GM18505 (cell line): ENCODE results near the gene SCRT2.

Source experiments
- ATAC-seq: cut with Tn5 transposase; IDR thresholded peaks from one replicate; pipeline ENCODE4 v1.9.1; 2021; ENCODE audit not compliant: unreplicated experiment
- POLR2A ChIP-seq: IDR thresholded peaks from 4 replicates; pipeline ENCODE4 v1.6.1; 2011; ENCODE audit warnings: borderline replicate concordance; ENCODE audit not compliant: insufficient read depth, insufficient read length; ENCODE audit errors: extremely low read depth

SCRT2 gene

GRCh38 chr20:673603-674001 is 2.0 kb downstream of the SCRT2 start:
- ATAC-seq = no peak
- TF ChIP-seq POLR2A = no peak

DNA sequence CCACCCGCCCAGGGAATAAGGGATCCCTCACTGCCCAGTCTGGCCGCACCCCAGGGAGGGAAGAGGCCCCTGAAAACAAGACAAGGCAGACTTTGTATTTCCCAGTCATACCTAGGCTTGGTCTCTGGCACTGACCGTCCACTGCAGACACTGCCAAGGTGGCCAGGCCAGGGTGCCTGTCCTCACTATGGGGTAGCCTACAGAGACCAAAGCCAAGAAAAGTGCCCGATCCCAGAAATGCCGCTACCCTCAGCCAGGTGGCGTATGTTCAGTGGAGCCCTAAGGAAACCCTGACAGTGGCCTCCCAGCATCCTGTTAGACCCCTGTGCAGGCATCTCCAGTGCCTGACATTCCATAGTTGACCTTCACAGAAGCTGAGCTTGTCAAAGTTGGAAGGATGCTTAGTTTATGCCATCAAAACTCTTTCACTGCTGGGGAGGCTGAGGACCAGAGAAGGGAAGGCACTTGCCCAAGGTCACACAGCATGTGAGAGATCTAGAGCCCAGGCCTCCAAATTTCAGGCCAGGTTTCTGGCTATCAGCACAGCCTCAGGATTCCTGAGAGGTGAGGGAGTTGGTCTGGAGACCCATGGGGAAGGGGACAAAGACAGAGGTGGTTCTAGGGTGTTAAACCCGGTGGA is 2.5 kb downstream of the SCRT2 start:
- no peak for ATAC-seq
- no peak for TF ChIP-seq POLR2A

DNA sequence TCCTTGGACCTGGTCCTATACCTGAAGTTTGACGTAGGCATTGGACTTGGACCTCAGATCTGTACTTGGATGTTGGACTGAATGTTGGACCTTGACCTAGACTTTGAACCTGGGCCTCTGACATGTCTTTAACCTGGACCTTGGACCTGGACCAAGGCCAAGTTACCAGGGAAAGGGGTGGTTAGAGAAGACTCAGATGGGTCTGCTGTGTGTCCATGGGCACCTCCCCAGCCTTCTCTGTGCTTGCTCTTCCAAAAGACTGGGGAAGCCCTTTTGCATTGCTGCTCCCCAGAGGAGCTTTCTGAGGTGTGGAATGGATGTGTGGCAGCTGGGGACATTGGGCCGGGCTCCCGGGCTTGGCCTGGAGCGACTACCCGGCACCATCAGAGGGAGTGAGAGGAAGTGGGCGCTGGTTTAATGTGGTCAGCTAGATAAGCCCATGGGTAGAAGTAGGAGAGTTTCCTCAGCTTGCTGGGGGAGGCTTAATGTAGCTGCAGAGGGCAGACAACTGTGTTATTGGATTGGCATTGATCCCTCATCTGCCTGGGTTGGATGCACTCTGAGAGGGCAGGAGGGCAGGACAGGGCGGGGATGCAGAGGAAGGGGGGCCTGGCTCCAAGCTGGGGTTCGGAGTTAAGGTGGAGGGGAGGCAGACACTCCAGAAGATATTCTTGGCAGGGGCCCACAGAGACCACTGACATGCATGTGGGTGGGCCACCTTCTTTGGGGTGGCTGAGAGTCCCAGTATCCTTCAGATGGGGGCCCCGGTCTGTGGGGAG is 4.2 kb downstream of the SCRT2 start:
- no peak for TF ChIP-seq POLR2A
- no peak for ATAC-seq

DNA sequence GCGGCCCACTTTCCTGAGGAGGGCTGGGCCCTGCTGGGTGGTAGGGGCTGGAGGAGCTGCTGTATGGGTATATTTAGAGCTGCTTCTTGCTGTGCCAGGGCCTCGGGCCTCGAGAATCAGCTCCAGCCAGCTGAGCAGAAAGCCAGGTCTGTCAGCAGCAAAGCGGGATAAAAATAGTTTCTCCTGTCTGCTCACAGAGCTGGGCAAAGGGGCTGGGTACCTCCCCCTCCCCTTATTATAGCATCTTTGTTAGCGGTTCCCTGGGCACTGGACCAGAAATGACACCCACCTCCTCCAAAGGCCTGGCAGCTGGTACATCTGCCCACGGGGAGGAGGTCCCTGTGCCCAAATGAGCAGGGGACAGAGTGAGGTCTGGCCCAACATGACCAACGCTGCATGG is 6.0 kb downstream of the SCRT2 start:
- no peak for ATAC-seq
- no peak for TF ChIP-seq POLR2A

DNA sequence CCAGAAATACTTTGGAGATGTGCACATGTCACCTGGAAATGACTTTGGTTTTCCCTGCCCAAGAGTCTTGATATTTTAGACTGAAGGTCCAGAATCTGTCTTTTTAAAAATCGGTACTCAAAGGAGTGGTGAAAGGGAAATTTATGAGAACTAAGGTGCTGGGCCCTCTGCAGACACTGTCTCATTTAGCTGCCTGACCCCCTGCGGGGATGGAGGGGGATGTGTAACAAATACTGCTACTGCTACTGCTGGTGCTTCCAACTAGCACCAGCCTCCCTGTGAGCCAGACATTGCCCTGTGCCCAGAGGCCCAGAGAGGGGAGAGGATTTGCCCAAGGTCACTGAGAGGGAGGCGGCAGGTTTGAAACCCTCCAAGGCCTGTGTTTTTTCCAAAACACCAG is 7.0 kb downstream of the SCRT2 start:
- TF ChIP-seq POLR2A = no peak
- no peak for ATAC-seq

GRCh38 chr20:668050-668449 is 7.6 kb downstream of the SCRT2 start:
- no peak for ATAC-seq
- TF ChIP-seq POLR2A = no peak

GRCh38 chr20:667351-668034 is 8.1 kb downstream of the SCRT2 start:
- no peak for TF ChIP-seq POLR2A
- no peak for ATAC-seq

DNA sequence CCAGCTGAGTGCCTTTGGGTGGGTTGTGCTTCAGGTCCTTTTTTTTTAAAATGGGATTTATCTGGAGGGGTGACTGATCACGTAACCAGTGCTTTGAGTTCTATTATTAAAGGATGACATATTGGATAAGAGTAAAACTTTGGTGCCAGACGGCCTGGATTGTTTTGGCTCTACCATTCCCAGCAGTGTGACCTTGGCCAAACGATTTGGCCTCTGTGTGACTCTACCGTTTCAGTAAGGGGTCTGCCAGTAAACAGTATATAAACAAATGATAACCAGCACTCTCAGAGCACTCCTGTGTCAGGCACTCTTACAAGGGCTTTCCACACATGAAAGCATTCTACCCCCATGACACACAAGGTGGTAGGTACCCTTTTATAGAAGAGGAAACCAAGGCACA is 8.7 kb downstream of the SCRT2 start:
- no peak for ATAC-seq
- TF ChIP-seq POLR2A = no peak

GRCh38 chr20:665276-665675 is 10.3 kb downstream of the SCRT2 start:
- ATAC-seq = no peak
- TF ChIP-seq POLR2A = no peak

DNA sequence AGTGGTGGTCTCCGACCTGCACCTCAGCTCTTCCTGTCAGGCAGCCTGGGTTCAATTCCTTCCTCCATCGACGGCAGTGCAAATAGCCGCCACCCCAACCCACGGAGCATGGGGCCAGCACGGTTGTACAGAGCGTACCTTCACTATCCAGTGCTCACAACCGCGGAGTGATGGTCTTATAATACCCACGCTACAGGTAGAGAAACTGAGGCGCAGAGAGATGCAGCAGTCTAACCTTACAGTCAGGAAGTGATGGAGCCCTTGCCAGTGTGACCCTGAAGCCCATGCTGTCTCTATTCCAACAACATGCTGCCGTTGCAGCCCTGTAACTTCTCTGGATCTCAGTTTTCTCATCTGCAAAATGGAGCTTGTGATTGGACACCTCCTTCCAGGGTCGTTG is 11.0 kb downstream of the SCRT2 start:
- ATAC-seq = no peak
- TF ChIP-seq POLR2A = no peak

- TF ChIP-seq POLR2A = no peak
- ATAC-seq = no peak
Measured at GRCh38 chr20:664151-664550, 11.5 kb downstream of the SCRT2 start.

DNA sequence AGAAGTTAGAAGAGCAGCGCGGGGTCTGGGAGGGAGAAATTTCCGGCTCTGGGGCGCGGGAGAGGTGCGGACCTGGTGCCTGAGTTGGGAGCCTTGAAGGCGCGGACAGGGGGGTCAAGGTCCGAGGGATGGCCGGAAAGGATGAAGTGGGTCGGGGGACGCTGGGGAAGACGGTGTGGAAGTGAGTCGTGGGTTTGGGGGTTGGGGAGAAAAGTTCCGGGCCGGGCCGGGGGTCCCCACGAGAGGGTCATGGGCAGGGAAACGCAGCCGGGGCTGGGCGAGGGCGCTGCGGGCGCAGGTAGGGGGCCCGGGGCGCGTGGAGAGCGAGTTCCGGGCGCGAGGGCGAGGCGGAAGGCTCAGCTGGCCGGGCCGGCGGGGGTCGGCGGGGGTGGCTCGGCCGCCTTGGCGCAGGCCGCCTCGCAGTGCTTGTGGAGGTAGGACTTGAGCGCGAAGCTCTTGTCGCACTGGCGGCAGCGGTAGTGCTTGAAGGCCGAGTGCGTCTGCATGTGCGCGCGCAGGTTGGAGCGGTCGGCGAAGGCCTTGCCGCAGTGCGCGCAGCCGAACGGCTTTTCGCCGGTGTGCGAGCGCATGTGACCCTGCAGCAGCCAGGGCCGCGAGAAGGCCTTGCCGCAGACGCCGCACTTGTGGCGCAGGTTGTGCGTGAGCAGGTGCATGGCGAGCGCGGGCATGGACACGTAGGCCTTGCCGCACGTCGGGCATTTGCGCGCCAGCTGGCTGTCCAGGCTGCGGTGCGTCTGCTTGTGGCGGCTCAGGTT is 12.1 kb downstream of the SCRT2 start:
- TF ChIP-seq POLR2A = no peak
- no peak for ATAC-seq

DNA sequence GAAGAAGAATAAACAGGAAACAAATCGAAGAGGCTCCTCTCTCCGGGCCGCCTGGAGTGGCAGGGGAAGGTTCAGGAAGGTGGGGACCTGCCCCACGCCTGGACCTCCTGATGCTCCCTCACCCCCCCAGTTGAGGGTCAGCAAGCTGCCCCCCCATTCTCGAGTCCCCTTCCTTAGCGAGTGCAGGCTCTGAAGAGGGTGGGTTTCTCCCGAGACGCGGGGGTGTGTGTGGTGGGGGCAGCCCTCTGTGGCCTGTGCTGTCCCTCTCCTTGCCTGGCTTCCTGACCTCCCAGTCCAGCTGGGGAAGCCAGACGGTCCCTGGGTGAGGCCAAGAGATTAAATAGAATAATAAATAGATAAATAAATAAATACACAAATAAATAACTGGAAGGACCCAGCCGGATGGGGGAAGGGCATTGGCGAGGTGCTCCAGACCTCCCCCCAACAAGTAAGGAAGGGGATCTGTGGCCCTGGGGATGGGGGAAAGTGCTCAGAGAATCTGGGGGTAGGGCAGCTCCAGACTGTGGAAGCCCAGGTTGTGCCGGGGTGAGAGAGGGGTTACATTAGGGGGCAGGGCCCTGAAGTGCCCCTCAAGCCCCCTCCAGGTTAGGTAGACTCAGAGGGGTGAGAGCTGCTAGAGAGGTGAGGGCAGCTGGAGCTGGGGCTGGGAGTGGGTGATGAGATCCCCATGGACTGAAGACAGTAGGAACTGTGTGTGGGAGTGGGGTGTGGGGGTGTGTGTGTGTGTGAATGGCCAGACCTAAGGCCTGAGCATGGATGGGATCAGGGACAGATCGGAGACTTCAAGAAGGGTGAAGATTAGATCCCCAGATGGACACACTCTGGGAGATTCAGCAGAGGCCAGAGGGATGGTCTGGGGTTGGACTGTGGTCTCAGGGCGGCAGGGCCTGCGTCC is 13.1 kb downstream of the SCRT2 start:
- no peak for TF ChIP-seq POLR2A
- no peak for ATAC-seq
